Measurements from ENCODE around the gene TMEFF2.

DNA sequence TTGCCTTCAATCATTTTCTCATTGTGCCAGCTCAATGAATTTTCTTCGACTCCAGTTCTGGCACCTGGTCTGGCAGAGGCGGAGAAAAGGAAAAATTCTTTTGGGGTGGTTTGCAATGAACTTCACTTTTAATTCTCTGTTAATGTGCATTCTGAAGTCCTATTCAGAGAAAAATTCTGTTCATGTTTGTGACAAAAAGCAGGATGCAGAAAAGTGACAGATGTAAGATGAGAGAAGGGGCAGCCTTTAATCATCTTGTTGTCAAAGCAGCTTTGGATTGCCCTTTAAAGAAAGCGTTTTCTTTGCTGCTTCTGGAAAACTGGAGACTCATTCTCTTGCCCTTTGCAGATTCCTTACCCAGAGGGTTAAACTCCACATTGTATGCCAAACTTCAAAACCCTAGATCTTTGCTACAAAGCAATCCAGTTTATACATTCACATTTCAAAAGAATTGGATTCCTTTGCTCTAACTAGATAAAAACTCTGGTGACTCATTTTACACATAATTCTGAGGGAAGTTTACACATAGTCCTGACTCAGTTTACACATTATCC lies 253.3 kb downstream of the TMEFF2 start:
- TF ChIP-seq SAP30 (IDR thresholded peaks at IDR 0.05; ENCODE audit: insufficient read depth, insufficient replicate concordance, low read length) = no peak
- TF ChIP-seq, protein P1, sequence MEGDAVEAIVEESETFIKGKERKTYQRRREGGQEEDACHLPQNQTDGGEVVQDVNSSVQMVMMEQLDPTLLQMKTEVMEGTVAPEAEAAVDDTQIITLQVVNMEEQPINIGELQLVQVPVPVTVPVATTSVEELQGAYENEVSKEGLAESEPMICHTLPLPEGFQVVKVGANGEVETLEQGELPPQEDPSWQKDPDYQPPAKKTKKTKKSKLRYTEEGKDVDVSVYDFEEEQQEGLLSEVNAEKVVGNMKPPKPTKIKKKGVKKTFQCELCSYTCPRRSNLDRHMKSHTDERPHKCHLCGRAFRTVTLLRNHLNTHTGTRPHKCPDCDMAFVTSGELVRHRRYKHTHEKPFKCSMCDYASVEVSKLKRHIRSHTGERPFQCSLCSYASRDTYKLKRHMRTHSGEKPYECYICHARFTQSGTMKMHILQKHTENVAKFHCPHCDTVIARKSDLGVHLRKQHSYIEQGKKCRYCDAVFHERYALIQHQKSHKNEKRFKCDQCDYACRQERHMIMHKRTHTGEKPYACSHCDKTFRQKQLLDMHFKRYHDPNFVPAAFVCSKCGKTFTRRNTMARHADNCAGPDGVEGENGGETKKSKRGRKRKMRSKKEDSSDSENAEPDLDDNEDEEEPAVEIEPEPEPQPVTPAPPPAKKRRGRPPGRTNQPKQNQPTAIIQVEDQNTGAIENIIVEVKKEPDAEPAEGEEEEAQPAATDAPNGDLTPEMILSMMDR (IDR thresholded peaks at IDR 0.05; ENCODE audit: control extremely low read depth in 1 of 3, insufficient read depth in 1 of 3, low read depth in 1 of 3, low read length in 3 of 3) = no peak
- no peak for TF ChIP-seq POLR2A (IDR thresholded peaks at IDR 0.05; ENCODE audit: control extremely low read depth in 1 of 2, low read depth in 2 of 2, low read length in 2 of 2)
- TF ChIP-seq CEBPB (IDR thresholded peaks at IDR 0.05; ENCODE audit: low read depth, low read length) = no peak
- TF ChIP-seq BCL11A (IDR thresholded peaks at IDR 0.05; ENCODE audit: low read depth in 2 of 2, low read length in 2 of 2) = no peak

Measured in H1 (cell line).